Measurements from ENCODE around the gene KCNN4. TPM values are rescaled to one million over a fixed set of nuclear protein-coding genes. Genes with fewer than 3 reads are reported as not detected.

The KCNN4 gene
- total RNA-seq, 1 donor from 2014 or later: 0.46 TPM

DNA sequence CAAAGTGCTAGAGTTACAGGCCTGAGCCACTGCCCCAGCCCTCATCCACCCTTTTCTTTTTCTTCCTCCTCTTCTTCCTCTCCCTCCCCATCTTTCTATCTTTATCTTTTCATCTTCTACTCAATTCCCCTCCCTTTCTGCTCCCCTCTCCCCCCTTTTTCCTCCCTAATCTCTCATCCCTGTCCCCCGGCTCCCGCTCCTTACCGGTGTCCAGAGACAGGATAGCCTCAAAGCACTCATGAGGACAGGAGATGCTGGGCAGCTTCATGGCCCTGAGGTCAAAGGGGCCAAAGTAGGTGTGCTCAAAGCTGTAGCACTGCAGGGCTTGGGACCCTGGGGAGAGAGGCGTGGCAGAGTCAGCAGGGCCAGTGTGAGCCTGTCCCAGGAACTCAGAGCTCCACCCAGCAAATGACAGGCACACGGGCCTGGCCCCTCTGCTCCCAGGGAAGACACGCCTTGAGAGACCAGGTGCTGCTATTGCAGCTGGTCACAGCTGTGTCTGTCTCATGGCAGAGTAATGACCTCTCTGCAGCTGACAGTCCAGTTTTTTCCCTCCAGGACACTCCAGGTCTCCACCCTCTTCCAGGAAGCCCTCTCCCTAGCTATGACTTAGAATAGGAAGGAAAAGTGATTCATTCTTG is 18.8 kb upstream of the KCNN4 start:
- no peak for DNase-seq (ENCODE audit: low read depth, low spot score)

DNA sequence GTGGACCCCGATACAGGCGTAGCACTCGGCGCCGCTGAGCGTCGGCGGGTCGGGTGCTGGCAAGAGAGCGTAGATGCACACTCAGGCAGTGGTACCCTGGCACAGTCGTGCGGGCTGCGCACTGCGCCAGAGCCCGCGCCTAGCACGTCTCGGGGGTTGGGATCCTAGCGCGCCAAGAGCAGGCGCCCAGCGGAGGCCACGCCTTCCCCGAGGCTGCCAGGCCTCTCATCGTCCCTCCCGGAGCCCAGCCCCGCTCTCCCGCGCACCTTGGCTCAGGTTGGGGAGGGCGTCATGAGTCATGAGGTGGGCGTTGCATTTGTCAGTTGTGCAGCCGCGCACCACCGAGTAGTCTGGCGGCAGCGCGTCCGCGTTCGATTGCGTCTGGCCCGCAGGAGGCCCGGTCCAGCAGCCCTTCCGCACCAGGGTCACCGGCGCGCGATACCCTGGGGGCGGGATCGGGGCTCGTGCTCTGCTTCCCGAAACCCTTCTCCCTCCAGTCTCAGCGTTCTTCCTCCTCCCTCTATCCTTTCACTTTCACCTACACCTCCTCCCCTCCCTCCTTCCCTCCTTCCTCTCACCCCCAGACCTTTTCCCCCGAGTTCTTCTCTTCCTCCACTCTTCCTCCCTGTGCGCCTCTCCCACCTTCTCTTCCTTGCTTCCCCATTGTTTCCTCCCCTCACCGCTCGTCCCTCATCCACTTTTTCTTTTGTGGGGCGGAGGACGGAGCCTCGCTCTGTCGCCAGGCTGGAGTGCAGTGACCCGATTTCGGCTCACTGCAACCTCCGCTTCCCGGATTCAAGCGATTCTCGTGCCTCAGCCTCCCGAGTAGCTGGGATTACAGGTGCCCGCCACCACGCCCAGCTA is 18.0 kb upstream of the KCNN4 start:
- DNase-seq (ENCODE audit: low read depth, low spot score): no peak

DNA sequence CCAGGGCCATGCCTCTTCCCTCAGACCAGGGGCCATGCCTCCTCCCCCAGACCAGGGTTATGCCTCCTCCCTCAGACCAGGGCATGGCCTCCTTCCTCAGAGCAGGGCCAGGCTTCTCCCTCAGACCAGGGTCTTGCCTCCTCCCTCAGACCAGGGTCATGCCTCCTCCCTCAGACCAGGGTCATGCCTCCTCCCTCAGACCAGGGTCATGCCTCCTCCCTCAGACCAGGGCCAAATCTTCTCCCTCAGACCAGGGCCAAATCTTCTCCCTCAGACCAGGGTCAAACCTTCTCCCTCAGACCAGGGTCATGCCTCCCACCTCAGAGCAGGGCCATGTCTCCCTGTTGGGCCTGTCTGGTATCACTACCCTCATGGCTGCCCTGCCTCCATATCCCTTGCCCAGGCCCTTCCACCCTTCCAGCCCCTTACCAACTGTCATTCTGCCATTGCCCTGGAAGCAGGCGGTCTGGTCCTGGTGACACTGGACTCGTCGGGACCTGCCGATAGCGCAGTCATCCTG is 17.3 kb upstream of the KCNN4 start:
- DNase-seq (ENCODE audit: low read depth, low spot score): no peak

DNA sequence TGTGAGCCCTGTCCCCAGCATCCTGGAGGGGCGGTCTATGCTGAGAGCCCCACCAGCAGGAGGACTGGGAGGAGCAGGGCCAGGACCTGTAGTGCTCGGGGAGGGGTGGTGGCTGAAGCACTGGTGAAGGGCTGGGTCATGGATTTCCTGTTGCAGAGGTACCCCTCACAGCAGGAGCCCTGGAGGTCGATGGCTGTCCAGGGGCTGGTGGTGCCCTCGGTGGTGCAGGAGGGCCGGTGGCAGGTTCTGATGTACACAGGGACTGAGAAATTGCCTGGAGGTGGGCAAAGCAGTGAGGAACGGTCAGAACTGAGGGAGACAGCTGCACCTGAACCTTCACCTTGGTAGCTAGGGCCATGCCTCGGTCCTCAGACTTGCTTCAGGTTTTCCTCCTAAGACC is 16.8 kb upstream of the KCNN4 start:
- DNase-seq (ENCODE audit: low read depth, low spot score): no peak

DNA sequence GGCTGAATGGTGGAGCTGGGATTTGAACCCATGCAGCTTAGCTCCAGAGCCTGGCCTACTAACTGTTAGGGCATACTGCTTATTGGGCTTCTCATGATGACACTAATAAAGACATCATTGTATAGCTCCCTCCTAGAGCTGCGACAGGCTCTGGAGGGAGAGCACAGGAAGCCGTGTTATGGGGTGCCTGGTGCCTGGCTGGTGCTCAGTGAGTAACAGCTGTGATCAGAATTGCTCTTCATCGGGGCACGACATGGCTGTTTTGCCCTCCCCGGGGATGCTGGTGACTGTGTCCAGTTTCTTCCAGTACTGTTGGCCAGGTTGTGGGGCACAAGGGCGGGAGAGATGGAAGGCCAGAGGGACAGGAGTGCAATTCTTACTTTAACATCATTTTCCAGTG is 16.3 kb upstream of the KCNN4 start:
- DNase-seq (ENCODE audit: low read depth, low spot score): no peak

DNA sequence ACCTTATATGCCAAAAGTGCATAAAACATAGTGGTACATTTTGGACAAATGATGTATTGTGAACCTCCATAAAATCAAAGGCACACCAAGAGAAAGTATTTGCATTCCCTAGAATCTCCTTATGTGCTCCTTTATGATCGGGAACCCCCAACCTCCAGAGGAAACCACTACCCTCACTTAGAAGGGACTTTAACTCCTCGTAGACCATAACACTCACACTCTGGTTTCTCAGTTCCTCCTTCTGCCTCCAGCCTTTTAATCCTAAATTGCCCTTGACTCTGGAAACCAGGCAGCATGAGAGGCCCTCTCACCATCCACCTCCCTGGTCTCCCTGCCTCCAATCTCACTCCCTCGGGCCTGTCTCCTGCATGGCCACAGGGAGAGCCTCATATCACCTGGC is 9.8 kb upstream of the KCNN4 start:
- DNase-seq (ENCODE audit: low read depth, low spot score): no peak

DNA sequence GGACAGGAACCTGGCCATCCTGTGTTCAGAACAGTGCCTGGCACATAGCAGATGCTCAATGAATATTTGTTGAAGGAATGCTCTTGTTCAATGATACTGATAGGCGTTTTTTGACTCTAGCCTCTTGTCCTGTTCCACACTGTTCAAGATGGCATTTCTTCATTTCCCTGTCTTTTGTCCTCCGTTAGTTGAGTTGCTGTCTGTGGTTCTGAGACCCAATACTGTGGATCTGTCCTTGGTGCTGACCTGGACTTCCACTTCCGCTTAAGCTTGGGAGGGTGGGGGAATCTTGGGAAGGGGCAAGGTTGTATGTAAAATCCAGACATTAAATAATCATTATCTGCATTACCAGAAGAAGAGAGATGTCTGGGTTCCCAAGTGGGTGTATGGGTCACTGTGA is 8.3 kb upstream of the KCNN4 start:
- DNase-seq (ENCODE audit: low read depth, low spot score): no peak

DNA sequence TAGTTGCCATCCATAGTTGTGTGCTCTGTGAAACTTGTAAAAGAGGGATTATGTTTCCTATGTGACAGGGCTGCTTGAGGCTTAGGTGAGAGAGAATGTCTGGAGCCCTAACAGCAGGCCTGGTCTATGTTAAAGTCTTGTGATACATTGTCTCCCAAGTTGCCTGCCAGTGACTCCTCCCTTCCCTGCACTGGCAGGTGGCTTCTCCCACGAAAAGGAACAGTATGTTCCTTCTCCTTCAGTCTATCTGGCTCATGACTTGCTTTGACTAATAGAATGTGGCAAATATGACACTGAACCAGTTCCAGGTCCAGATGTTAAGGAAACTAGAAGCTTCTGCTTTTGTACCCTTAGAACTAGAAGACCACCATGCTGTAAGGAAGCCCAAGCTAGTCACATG is 5.9 kb upstream of the KCNN4 start:
- no peak for DNase-seq (ENCODE audit: low read depth, low spot score)

DNA sequence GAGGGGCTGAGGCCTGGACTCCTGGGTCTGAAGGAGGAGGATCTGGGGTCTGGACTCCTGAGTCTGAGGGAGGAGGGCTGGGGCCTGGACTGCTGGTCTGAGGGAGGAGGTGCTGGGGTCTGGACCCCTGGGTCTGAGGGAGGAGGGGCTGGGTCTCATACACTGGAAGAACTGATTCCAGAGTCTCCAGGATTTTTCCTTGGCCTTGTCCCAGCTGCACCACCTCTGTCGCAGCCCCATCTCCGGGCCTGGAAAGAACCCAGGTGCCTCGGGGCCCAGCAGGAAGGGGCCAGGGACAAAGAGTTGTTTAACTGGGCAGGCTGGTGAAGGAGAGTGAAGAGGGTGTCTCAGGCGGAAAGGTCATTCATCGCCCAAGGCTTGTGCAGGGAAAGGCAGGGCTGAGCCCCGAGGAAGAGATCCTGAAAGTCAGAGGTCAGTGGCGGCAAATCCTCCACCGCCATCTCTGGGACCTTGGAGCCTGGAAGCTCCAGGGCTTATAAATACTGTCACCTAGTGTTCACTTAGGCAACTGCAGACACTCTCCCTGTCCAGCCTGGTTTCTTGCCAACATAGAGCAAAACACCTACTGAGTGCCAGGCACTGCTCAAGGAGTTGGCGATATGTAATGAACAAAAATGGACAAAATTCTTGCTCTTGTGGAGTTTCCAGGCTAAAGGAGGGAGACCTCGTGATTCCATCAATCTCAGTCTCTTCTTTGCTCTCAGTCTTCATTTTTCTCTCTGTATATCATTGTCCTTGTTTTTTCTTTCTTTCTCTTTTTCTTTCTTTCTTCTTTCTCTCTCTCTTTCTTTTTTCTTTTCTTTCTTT is 4.4 kb upstream of the KCNN4 start:
- DNase-seq (ENCODE audit: low read depth, low spot score): no peak

DNA sequence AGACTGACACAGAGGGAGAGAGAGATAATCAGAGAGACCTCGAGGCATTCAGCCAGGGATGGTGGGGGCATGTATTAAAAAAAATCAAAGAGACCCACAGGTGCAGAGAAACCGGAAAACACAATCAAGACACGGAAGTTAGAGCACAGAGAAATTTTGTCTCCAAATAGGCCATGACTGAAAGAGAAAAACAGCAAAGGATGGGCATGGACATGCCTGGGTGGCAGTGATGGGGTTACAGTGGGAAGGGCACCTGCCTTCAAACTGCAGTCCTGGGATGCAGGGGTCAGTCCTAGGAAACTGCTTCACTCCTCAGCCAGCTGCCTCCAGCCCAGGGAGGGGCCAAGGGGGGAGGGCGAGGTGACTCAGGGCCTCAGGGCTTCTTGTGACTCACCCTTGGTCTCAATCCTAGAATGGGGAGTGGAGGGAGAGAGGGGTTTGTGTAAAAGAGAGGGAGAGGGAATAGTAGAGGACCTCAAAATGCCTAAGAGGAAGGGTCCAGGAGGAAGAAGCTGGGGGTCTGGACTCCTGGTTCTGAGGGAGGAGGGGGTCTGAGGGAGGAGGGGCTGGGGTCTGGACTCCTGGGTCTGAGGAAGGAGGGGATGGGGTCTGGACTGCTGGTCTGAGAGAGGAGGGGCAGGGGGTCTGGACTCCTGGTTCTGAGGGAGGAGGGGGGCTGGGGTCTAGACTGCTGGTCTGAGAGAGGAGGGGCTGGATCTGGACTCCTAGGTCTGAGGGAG is 3.6 kb upstream of the KCNN4 start:
- peak; percentile 45 for DNase-seq (ENCODE audit: low read depth, low spot score)

DNA sequence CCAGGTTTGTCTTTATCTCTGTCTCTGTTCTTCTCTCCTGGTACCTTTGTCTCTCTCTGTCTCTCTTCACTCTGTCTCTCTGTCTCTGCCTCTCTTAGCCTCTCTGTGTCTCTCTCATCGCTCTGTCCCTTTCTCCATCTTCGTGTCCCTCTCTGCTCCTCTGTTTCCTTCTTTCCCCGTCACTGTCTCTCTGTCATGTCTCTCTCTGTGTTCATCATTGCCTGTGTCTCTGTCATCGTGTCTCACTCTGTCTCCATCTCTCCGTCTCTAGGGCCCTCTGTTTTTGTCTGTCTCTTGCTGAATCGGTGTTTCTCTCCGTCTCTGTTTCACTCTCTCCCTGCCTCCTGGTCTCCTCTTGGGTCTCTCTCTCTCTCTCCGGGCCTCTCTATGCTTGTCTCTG is 2.9 kb upstream of the KCNN4 start:
- DNase-seq (ENCODE audit: low read depth, low spot score): no peak

DNA sequence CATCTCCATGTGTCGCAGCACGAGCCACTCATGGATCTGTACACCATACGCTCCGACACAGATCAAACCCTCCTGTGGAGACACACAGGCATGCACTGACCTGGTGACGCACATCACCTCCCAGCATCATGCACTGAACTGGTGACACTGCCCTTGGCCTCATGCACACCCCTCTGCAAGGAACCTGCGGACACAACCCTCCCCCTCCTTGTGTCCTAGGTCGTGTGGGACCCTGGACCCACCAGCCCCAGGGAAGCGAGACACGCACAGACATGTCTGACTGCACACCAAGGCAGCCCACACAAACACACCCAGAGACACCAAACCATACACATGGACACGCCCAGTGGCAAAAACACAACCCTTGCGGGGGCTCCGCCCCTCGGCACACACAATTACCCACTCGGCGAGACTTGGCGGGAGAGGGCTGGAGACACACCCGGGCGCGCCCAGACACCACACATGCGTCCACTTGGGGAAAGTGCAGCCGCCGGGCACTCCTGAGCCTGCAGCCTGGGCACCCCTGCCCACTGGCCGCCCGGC is 2.0 kb upstream of the KCNN4 start:
- no peak for DNase-seq (ENCODE audit: low read depth, low spot score)

DNA sequence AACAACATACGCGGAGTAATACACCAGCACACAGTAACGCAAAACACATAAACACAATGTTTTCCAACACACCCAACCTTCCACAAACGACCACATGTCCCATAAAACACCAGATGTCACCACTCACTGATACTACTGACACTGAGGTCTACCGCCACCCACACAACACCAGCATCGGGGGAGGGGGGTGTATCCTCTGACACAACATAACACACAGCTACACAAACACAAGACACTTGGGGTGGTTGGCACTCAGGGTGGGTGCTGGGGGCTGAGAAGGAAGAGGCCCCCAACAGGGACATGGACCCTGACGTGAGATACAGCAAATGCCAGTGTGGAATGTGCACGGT is 1.5 kb upstream of the KCNN4 start:
- no peak for DNase-seq (ENCODE audit: low read depth, low spot score)

DNA sequence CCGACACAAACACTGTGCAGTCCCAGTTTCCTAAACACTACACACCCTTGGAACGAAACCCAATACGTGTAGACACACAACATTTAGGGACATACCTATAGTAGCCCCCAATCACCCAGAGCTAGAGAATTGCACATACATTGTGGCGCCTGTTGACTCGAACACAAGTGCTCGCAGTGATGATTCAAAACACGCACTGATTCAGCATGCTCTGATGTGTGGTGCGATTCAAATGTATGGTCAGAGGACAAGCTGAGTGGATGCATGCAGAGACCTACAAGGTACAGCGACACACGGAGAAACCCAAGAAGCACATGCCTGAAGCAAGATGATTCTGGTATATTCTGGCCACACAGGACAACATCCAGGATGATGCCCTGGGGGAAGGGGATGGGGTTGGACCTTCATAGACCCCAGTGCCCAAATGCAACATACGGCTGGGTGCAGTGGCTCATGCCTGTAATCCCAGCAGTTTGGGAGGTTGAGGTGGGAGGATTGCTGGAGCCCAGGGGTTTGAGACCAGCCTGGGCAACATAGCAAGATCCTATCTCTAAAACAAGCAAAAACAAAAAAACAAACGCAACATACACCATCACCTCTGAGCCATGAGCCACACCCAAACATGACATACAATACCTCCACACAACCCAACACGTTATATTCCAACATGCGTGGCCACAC is 997 bp upstream of the KCNN4 start:
- no peak for DNase-seq (ENCODE audit: low read depth, low spot score)

DNA sequence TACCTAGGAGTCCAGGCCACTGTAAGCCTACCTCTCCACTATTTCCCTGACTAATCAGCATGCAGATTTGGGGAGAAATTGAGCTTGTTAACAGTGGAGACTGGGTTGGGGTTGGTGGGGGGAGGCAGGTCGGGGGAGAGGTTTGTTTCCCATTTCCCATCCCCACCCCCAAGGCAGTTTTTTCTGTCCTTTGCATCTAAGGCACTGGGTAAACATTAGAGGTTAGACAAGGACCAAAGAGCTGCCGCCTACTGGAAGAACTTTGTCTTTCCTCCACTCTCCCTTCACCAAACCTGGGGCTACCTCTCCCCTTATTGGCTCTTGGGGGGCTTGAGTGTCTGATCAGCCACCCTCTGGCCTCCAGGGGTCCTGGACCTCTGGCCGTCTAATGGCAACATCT is 953 bp downstream of the KCNN4 start:
- no peak for DNase-seq (ENCODE audit: low read depth, low spot score)

DNA sequence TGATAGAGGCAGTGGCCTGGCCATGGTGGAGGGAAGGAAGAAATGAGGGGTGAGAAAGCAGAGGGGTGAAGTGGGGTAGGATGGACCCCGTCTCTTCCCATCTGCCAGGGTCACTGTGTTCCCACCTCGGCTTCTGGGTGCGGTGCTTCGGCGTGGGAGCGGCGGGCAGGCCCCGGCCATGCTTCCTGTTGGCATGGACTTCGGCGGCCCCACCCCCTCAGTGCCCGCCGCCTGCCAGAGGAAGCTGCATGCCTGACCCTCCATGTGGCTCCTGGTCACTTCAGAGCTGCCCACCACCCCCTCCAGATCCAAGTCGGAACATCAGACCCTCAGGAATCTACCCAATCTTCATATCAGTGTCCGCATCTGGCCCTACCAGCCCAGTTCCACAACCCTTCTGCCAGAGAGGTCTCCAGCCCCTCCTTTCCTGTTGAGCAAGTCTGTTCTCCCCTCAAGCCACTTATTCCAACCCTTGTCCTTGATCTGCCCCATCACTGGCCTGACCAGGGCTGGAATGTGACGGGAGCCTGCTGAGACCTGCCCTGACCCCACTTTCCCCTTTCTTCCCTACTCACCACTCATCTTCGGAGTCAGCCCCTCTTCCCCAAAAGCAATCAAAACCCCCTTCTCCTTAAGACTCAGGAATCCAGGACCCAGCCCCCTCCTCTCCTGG is 1.5 kb downstream of the KCNN4 start:
- DNase-seq (ENCODE audit: low read depth, low spot score): no peak

DNA sequence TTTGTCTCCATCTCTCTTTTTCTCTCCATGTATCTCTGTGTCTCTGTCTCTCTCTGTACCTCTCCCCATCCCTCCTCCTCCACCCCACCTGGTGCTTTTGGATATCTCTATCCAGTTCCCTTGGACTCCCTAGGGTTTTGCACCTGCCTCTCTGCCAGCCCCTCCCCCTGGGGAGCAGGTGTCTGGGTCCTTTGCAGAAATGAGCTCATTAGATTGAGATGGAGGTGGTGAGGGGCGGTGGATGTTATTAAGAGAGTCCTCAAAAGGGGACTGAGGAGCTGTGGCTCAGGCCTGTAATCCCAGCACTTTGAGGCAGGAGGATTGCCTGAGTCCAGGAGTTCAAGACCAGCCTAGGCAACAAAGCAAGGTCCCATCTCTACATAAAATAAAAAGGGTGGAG is 2.1 kb downstream of the KCNN4 start:
- no peak for DNase-seq (ENCODE audit: low read depth, low spot score)

DNA sequence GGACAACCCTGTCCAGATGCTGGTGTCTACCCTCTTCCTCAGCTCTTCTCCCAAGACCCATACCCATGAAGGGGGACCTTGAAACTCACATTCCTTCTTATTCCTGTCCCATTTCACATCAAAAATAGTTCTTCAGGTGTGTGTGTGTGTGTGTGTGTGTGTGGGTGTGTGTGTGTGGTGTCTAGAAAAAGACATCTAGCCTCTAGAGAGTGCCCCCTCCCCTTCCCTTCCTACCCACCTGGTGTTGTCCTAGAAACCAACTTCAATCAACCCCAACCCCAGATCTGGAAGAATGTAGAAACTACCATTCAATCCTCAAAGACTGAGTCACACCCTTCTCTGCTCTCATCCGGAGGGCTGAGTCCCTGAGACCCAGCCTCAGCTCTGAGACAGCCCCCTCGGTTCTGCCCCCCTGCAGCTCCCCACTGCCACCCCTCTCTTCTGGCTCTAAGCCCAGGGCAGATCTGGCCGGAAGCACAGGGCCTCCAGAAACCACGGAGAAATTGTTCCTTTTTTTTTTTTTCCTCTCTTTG is 3.5 kb downstream of the KCNN4 start:
- DNase-seq (ENCODE audit: low read depth, low spot score): no peak

DNA sequence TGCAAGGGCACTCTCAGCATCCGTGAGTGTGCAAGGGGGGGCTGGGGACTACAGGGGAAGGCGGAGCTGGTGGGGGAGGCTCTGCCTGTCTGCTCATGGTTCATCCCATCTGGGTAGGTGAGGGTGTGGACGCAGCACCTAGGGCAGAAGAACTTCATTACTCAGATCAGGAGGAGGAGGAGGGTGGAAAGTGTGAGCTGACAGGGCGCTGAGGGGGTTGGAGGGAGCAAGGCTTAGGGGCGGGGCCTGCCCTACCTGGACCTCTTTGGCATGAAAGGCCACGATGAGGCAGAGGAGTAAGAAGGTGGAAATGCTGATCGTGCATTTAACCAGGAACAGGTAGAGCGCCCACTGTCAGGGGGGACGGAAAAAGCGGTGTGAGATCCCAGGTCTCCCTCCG is 4.5 kb downstream of the KCNN4 start:
- no peak for DNase-seq (ENCODE audit: low read depth, low spot score)
